NCI-H82 treated with DMSO at 0.1 percent for 48 hours (cell line): Measurements from ENCODE around the gene SCN4B.

Experiments used
- DNase-seq: peaks from one replicate; lab custom pipeline; 2025; ENCODE audit not compliant: unreplicated experiment; lab: John Stamatoyannopoulos, UW

SCN4B gene

DNA sequence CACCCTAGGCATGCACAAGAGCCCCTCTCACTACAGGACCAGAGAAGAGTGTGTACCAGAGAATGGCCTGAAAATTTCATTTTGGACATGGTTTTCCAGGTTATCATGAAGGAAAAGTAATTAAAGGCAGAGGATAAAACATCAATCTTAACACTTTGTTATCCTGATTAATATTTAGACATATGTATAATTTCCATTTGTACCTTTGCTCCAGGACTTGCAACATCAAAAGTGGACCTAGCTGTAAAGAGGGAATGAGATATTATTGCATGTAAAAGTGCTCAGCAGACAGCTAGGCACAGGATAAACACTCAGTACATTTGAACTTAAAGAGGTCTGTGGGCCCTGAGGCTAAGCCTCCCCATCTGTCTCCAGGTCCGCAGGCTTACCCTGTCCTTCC is 2.0 kb upstream of the SCN4B start:
- no peak for DNase-seq

DNA sequence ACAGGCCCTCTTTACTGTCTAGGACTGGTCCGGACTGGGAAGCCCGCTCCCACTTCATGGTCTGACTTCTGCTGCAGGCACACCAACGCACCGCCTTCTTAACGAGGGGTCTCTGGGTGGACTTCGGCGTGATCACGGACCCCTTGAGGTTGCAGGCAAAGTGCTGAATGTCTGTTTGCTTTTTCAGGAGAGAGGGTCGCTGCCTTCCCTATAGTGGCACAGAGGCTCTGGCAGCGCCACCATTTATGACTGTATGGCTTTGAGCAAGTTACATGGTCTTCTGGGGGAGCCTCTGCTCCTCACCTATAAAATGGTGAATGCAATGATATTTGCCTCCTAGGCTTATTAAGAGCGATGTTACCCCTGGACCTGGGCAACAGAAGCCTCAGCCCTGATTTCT is 1.4 kb upstream of the SCN4B start:
- no peak for DNase-seq

DNA sequence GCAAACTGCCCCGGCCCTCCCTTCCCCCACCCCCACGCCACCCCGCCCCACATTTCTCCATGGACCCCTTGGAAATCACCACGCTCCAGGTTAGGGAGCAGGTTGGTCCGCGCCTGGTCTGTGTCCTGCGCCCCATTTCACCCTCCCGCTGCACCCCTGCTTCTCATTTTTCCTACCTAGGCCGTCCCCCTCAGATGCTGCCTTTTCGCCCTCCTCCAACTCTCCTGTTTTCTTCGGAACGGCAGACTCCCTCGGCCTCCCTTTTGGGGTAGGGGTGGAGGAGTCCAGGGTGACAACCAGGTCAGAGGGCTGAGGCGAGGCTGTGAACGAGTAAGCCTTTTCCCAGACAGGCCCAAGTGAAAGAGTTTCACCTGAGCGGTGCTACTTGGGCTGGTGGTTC is 893 bp upstream of the SCN4B start:
- no peak for DNase-seq

DNA sequence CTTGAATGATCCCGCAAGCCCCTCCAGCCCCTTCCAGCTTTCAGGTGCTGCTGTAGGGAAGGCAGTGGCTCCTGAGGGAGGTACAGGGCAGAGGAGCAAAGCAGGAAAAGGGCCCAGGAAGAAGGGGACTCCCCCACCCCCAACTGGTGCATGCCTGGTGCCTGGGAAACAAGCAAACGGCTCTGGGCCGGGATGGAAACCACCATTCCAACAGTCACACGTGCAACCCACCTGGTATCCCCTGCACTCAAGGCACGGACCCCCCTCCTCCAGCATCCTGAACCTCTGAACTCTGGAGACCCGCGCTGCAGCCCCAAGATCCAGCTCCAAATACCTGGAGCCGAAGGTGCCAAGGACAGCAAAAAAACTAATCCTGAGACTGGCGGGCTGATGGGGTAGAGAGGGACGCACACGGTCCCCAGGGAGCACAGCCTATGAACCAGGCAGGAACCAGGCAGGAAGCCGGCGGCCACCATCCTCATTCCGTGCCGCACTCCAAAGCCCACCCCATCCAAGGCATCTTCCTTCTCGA is 537 bp downstream of the SCN4B start:
- DNase-seq, result peak; percentile 16

DNA sequence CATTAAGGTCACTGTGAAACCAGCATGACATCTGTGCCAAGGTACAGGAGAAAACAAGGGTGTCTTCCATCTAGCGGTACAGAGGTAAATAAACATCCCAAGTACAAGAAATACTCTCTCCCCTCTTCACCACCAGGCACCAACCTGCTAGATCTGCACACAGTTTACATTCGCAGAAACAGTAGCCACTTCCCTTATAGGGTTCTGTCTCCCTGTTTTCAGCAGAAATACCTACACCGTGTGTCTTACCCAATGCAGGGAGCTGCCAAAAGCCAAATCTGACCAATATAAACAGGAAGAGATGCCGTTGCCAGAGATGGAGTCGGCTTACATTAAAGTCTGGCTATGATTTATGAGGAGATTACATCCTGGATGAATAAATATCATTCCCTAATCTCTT is 1.2 kb downstream of the SCN4B start:
- DNase-seq, result no peak

DNA sequence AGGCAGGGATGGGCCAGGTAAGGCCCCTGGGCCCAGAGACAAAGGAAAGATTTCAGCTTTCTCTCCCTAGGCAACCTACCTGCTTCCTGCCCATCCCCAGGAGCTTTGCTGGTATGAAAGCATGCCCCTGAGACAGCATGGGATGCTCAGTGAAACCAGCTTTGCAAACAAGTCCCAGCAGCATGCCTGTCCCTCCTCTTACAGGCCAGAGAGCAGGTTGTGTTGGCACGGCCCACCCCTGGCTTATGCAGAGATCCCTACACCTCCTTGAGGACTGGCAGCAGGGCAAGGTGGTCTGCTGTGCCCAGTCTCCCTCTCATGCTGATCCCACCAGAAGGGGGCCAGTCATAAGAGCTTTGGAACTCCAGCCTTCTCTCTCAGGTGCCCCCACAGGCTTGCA is 3.1 kb downstream of the SCN4B start:
- DNase-seq, result no peak

DNA sequence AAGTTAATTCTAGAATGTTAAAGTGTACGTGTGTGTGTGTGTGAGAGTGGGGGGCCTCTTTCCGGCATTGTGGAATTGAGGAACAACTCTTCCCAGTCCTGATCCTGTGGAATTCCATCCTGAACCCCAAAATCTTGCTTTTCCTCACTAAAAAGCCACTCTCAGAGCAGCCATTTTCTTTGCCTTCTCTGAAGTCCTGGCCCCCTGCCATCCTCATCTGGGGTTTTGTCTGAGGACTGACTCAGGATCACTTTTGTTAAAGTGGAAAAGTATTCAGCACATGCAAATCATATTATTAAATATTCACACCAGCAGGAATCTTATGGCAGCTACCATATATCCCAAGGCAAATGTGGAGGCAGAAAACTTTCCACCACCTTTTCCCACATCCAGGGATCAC is 3.8 kb downstream of the SCN4B start:
- DNase-seq, result no peak

DNA sequence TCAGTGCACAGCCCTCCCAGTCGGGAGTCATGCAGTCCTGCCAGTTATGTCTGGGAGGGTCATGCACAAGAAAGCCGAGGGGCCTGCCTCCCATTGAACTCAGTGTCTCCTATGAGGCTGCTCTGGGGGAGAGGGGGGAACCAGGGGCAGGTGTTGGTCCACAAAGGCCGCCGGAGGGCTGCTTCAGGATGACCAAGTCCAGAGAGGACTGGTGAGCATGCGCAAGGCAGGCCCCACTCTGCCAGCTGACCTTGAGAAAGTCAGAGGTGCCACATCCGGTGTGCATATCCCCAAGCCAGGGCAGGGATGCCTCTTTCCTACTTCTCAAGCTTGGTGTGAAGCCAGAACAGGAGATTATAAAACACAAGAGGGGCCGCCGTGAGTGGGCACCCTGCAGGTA is 4.4 kb downstream of the SCN4B start:
- DNase-seq, result no peak

DNA sequence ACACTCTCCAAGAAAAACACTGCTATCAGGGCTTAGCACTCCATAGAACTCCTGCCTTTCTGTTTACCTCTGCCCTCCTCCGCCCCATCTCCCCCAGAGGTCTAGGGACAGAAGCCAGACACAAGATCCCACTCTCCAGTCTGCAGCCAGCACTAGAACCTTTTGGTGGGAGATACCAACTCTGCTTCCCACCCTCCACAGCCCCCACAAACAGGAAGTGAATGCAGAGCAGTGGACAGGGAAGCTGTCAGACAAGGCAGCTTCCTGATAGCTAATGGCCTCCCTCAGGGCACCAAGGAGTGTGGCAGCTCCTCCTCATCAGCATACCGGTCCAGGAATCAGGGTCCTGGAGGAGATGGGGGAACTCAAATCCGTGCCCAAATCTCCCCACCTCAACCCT is 5.1 kb downstream of the SCN4B start:
- no peak for DNase-seq

DNA sequence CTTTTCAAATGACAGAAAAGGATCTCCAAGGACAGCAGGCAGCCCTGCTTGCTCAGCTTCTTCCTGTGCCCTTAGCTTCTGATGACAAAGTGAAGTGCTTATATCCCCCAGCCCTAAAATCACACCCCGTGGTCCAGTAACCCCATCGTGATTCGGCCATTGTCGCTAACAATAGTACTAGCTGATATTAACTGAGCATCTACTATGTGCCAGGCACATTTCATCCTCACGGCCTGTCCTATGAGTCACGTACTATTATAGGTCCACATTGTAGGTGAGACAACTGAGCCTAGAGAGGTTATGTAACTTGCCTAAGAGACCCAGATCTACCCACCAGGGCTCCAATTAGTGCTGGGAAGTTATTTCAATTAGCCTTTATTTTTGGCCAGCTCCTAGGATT is 6.1 kb downstream of the SCN4B start:
- no peak for DNase-seq

DNA sequence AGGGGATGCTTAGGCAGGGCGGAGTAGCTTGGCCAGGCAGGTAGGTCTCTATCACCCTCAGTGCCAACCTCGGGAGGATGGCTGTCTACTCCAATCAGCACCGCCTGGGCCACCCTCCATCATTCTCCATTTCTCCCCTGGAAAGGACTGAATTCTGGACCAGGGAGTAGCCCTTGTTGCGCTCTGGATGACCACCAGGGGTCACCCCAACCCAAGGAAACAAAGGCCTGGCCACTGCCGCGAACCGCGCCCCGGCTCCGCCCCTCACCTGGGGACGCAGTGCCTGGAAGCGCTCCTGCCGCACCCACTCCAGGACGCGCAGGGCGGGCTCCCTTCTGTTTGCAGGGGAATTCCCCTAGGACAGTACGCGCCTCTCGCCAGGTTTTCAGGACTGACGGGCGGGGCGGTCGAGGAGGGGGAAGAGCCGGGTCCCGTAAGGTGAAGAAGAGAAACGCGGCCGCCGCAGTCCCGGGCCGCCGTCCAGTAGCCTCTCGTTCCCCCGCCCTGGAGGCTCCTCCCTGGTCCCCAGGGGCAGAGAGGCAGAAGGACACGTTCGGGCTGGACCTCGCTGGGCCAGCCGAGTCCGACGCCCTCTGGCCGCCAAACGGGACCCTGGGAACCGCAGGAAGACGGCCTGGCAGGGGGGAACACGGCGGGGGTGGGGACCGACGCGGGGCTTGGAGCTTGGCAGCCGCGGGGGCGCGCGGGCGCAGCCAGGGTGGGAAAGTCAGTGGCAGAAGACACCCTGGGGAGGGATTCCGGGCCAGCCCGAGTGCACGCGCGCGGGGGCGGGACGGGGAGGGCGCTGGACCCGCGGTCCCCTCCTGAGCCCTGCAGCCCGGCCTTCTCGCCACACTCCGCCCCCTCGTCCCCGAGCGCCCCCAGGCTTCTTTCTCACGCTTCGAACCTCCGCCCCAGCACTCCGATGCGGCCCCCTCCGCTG is 7.1 kb downstream of the SCN4B start:
- DNase-seq, result peak; percentile 34

DNA sequence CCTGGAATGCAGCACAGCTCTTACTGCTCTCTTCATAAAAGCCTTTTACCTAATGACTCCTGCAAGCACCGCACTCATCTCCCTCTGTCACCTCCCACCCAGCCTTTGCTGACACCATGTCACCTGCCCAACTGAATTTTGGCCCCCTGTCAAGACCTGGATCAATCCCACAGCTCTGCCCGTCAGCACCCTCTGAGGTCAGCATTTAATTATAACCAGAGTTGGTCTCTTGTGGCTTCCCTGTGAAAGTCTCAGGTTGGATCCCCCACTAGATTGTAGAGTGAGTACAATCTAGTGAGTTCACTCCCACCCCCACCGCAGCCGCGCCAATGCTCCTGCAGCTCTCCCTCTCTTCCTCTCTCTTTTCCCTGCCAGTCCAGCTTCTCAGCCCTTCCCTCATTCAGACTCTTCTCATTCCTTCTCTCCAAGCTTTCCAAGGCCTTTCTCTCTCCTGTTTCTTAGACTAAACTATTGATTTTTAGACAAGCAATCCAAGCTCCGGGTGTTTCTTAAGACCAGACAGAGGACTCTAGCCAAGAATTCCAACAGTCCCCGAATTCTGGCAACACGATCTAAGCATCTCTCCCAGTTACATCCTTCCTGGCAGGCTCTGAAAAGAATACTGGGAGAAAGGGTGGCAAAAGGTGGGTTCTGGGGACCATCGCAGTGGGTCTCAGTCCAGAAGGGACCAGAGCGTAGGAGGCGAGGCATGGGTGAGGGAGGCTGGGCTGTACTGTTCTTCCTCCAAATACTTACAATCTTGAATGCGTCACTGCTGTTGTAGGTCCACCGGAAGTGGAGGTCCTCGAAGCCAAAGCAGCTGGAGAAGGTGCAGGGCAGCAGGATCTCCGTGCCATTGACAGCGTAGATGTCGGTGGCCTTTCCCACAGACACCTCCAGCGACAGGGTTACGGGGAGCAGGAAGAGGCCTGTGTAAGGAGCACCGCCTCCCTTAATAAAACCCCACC is 8.0 kb downstream of the SCN4B start:
- DNase-seq, result no peak

DNA sequence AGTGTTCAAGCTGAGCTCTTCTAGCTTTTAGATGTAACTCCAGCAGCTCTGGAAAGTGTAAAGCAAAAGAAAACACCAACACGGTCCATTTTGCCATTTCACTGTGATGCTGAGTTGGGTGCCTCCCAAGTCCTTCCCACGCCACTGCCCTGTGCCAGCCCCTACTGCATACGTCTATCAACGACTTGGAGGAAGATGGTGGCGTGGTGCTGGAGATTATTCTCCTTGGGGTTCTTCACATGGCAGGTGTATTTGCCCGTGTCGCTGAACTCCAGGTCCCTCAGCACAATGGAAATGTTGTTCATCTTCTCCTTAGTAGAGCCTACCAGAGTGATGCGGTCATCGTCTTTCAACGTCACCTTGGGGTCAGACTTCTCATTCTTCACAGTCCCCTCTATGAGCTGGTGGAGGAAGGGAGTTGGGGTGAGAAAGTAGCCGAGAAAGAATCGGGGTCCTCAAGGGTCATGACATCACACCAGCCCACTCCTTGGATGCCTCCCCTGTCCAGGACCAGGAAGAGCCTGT is 8.9 kb downstream of the SCN4B start:
- no peak for DNase-seq

DNA sequence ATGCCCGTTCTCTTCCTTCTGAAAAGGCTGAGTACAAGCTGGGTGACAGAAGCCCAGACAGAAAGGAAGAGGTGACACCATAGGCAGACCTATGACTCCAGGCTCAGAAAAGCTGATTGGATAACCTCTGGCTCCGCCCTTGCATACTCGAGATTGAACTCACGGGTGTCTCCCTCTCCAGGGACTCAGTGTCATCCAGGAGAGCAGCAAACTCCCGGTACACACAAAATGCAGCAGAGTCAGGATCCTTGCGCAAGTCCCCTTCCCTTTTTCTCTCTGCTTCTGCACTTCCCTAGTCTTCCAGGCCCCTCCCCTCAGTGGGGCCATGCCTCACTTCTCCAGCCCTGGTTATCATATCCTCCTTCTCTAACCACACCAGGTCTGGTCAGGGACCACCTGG is 9.8 kb downstream of the SCN4B start:
- DNase-seq, result no peak

DNA sequence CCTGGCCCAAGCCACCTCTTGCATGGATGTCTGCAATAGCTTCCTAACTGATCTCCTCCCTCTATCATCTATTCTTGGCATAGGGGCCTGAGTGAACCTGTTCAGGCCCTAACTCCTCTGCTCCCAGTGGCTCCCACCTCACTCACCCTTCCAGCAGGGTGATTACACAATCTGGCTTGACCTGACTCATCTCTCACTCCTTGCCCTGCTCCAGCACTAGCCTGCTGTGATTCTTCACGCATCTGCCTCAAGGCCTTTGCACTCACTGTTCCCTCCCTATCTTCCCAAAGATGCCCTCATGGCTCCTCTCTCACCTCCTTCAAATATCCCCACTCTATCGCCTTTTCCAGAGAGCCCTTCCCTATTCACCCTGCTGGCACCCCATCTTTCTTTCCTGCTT is 10.5 kb downstream of the SCN4B start:
- DNase-seq, result no peak

DNA sequence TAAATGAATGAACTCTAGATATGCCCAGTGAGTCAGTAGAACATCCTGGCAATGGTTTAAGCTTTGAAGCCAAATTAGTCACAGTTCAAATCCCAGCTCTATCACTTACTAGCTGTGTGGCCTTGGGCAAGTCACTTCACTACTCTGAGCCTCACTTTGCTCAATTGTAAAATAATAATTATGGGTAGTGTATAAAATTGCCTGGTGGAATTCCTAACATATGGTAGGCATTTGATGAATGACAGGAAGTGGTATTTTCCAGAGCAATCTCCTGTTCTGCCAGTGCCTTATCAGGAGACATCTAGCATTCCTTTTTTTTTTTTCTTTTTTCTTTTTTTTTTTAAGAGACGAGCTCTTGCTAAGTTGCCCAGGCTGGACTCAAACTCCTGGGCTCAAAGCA is 13.0 kb downstream of the SCN4B start:
- DNase-seq, result no peak

DNA sequence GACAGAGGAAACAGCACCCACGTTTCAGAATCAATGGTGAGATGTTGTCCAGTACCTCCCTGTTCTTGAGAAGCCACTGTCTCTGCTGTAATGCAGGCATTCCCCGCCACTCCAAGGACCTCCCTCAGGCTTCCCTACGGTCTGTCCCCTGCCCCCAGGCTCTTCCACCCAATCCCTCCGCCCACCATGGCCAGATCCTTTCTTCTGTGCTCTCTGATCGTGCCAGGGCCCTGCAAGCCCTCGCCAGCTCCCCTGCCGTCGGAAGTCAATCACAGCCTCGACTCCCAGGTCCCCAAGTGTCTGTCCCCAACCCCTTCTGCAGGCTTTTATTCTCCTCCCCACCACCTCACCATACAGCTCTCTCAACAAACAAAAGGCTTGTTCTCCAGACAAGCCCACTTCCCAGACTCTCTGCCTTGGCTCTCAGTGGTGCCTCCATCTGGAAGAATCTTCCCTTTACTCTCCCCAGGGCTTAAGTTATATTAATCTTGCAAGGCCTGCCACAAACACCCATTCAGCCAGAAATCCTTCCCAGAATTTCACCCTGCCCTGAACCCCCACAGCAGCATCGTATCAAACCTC is 13.7 kb downstream of the SCN4B start:
- no peak for DNase-seq

DNA sequence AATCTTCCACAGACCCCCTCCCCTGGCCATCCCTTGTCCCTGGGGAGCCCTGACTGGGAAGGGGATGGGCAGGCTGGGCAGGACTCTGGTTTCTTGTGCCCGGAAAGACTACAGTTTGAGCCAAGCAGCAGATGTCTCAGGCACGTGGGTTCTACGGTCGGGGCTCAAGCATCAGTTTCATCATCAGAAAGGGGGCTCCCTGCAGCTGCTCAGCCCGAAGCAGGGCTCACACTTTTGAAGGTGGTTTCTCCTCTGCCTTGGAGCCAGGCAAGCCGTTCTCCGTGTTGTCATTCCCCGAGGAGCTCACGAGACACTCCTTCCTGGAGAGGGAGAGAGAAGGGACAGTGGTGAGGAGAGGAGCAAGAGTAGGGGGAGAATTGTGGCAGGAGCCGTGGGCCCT is 15.8 kb downstream of the SCN4B start:
- no peak for DNase-seq

DNA sequence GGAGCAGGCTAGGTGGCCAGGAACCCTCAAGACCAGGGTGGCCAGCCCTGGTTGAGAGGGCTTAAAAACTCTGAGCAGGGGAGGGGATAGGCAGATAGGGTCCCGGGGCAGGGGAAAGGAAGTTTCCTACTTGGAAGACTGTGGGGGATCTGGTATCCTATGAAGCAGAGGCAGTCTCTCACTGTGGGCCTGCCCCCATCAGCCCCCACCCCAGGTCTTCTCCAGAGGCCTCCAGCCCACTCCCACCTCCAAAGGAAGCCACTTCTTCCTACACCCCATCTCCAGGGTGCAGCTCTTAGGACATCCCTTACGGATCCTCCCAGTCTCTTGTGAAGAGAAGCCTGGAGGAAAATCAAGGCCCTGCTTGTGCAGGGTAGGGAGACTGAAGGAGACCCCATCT is 16.3 kb downstream of the SCN4B start:
- no peak for DNase-seq

DNA sequence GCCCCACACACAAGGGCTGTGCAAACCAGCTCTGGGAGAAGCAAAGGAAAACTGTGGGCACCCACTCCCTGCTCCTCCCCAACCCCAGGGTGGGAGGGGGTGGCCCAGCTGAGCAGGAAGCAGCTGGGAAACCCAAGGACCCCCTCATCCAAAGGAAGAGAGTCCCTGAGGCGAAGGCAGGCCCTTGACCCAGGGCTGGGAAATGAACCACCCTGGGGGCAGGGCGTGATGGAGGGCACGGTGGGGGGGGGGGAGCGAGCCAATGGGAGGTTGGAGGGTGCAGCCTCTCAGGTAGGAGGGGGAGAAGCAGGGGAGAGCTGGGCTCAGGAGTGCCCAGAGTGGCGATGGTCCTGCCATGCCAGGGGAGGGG is 16.8 kb downstream of the SCN4B start:
- no peak for DNase-seq
